ENCODE results near the gene KDM3A. TPM values are rescaled to one million over a fixed set of nuclear protein-coding genes. Genes with fewer than 3 reads are reported as not detected.

The KDM3A gene
- total and polyA plus RNA-seq, 10 of the 15 experiments (the other 5 are each of a cell fraction or from before 2014, with no cell fraction given): 3.8 to 102 (median 11.1) TPM

DNA sequence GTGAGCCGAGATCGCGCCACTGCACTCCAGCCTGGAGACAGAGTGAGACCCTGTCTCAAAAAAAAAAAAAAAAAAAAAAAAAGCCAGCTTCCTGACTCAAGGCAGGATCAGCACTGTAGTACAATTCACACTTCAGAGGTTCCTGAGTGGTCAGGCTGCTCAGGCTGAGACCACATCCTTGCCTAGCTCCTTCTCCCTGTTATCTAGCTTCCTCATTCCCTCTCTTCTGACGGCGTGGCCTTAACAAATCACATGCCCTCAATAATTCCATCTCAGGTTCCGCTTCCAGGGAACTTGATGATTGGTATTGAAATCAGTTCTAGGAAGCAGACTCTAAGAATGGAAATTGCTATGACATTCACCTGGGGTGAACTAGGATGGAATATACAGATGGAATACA, 29.8 kb upstream of the KDM3A start:
- CTCF ChIA-PET: no interaction called here
- no peak for ATAC-seq
- Histone ChIP-seq H3K79me2 (ENCODE audit: control insufficient read depth, insufficient read depth, low read length) (no peaks in the 10 kb centered on the region), H4K20me1 (ENCODE audit: control insufficient read depth, insufficient read depth) (no peaks in the 10 kb centered on the region), H3K36me3 (ENCODE audit: control insufficient read depth in 2 of 2, insufficient read depth in 2 of 2, low read length in 1 of 2) (no peaks in the 10 kb centered on the region), H3K4me1 (ENCODE audit: control insufficient read depth, insufficient read depth, low read length) (no peaks in the 10 kb centered on the region), H3K4me2 (ENCODE audit: control insufficient read depth, insufficient read depth) (no peak overlapping the region), H3K9me3 (replicated peaks; ENCODE audit: control insufficient read depth, insufficient read depth, low read length) (no peaks in the 10 kb centered on the region; the same call in 2 of the 3 replicates), H3K27ac (ENCODE audit: control insufficient read depth, insufficient read depth) (no peak overlapping the region), H3K27me3 (replicated peaks in 1 of 2; ENCODE audit: control insufficient read depth in 2 of 2, insufficient read depth in 2 of 2, low read length in 1 of 2) (no peaks in the 10 kb centered on the region), H2AFZ (ENCODE audit: control insufficient read depth, low read depth, low read length) (no peak overlapping the region), H3K9ac (ENCODE audit: control insufficient read depth, insufficient read depth, low read length) (no peak overlapping the region), H3K4me3 (no peak overlapping the region)
- FAIRE-seq: no peak
- SMC1A ChIA-PET (ENCODE audit: uncharacterized antibody, unreplicated experiment): no interaction called here
- intact Hi-C loops (cut with micrococcal nuclease; ENCODE audit: unreplicated experiment) (no loop called here), in situ Hi-C loops (cut with MboI) (no loop called here)
- DNase-seq (ENCODE audit: low read depth, low spot score): no peak
- RAD21 ChIA-PET (ENCODE audit: unreplicated experiment): no interaction called here
- POLR2A ChIA-PET: interaction anchor here (0.6 to 0.7 kb wide), 2 partner anchors 29 to 59 kb away, joined by 4 to 5 read pairs; partner anchors contain the start of gene KDM3A
- 40% methylated on average over 6 of the region's 6 CpGs for WGBS (ENCODE audit: insufficient coverage, insufficient replicate concordance, low lambda C conversion rate, missing lambda C conversion rate)
- TF ChIP-seq NFYA (IDR thresholded peaks at IDR 0.05; ENCODE audit: borderline replicate concordance, low read depth, low read length) (no peak), TCF12 (IDR thresholded peaks at IDR 0.05; ENCODE audit: low read depth, low read length) (no peak), BACH1 (IDR thresholded peaks at IDR 0.05; ENCODE audit: borderline replicate concordance) (no peak), SIN3A (IDR thresholded peaks at IDR 0.05; ENCODE audit: low read depth, low read length) (no peak), LARP7 (IDR thresholded peaks at IDR 0.05) (no peak), ZBED1 (IDR thresholded peaks at IDR 0.05; ENCODE audit: borderline replicate concordance) (no peak)
- TF ChIP-seq, protein P1, sequence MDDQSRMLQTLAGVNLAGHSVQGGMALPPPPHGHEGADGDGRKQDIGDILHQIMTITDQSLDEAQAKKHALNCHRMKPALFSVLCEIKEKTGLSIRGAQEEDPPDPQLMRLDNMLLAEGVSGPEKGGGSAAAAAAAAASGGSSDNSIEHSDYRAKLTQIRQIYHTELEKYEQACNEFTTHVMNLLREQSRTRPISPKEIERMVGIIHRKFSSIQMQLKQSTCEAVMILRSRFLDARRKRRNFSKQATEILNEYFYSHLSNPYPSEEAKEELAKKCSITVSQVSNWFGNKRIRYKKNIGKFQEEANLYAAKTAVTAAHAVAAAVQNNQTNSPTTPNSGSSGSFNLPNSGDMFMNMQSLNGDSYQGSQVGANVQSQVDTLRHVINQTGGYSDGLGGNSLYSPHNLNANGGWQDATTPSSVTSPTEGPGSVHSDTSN (IDR thresholded peaks at IDR 0.05; ENCODE audit: insufficient replicate concordance, low read depth, low read length): no peak
- TF ChIP-seq, protein P2, sequence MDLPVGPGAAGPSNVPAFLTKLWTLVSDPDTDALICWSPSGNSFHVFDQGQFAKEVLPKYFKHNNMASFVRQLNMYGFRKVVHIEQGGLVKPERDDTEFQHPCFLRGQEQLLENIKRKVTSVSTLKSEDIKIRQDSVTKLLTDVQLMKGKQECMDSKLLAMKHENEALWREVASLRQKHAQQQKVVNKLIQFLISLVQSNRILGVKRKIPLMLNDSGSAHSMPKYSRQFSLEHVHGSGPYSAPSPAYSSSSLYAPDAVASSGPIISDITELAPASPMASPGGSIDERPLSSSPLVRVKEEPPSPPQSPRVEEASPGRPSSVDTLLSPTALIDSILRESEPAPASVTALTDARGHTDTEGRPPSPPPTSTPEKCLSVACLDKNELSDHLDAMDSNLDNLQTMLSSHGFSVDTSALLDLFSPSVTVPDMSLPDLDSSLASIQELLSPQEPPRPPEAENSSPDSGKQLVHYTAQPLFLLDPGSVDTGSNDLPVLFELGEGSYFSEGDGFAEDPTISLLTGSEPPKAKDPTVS (IDR thresholded peaks at IDR 0.05; ENCODE audit: low read depth, low read length): no peak
- no TSS peak for BruUV-seq (replicated peaks)
